ENCODE data around the gene TAL2.

Gene TAL2

DNA sequence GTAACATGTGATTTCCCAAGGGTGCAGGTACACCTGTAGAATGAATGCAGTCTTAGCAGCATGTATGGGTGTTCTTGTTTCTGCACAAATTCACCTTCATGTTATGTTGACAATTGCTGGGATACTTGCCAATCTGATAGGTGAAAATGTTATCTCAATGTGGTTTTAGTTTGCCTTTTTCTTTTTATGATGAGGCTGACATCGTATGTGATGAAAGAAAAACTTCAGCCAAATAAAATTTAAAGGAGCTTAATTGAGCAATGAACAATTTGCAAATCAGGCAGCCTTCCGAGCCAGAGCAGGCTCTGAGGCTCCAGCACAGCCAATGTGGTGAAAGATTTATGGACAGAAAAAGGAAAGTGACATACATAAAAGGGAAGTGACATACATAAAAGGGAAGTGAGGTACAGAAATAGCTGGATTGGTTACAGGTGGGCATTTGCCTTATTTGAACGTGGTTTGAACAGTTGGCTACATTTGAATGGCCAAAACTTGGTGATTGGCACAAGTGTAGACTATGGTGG is 10.5 kb downstream of the TAL2 start:
- DNase-seq (ENCODE audit: extremely low spot score, insufficient read length, low read depth) (no peak), FAIRE-seq (peak; percentile 52)

- FAIRE-seq, result no peak
- no peak for DNase-seq (ENCODE audit: extremely low spot score, insufficient read length, low read depth)
Measured at GRCh38 chr9:105673850-105674387, 11.7 kb downstream of the TAL2 start.

- FAIRE-seq, result no peak
- DNase-seq (ENCODE audit: extremely low spot score, insufficient read length, low read depth), result no peak
Measured at GRCh38 chr9:105676351-105676923, 14.2 kb downstream of the TAL2 start.

- FAIRE-seq (no peak), DNase-seq (ENCODE audit: extremely low spot score, insufficient read length, low read depth) (no peak)
Measured at GRCh38 chr9:105678163-105678562, 15.9 kb downstream of the TAL2 start.

- DNase-seq (ENCODE audit: extremely low spot score, insufficient read length, low read depth) (no peak), FAIRE-seq (no peak)
Measured at GRCh38 chr9:105678781-105679180, 16.5 kb downstream of the TAL2 start.

DNA sequence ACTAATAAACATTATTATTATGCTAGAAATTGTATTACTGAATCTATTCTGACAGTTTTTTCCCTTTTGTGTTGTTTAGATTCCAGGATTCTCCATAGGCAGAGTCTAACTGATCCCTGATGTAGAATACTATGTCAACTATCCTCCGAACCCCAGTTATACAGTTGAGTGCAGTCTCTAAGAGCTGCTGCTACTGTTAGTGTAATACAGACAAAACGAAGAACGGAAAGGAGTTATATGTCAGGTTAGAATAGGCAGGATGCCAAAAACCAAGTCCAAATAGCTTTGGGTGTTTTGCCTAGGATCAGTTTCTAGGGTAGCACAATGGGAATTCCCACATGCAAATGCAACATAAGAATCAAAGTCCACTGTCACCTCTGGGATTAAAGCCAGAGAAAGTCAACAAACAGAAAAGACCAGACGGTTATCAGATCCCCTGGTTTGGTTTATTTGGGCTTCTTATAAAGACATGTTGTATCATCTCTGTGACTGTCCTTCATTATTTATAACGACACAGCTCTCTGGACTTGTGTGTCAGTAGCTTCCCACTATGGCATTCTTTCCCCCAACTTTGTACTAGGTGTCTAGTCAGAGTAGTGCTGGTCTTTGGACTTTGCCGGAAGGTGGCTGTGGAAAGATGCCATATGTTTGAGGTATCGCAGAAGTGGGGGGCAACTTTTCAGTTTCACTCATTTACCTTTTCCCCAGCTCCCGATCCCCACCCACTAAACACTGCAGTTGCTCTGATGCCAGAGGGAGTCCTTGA is 17.2 kb downstream of the TAL2 start:
- DNase-seq (ENCODE audit: extremely low spot score, insufficient read length, low read depth), result no peak
- FAIRE-seq, result no peak

DNA sequence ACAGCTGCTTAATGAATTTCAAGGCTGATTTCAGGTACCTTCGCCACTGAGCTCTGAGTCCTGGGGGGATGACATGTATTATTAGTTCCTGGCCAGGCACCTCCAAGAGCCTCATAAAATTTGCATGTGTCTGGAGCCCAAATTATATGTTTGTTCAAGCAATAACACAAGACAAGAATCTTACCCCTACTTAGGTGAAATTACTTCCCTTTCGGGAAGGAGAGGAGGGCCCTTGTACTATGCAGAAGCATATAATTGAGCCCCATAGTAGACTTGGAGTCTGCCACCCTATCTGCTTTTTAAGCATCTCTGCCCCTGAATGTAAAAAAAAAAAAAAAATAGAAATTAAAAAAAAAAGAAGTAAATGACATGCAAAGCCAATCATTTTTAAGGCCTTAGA is 19.1 kb downstream of the TAL2 start:
- no peak for FAIRE-seq
- no peak for DNase-seq (ENCODE audit: extremely low spot score, insufficient read length, low read depth)

DNA sequence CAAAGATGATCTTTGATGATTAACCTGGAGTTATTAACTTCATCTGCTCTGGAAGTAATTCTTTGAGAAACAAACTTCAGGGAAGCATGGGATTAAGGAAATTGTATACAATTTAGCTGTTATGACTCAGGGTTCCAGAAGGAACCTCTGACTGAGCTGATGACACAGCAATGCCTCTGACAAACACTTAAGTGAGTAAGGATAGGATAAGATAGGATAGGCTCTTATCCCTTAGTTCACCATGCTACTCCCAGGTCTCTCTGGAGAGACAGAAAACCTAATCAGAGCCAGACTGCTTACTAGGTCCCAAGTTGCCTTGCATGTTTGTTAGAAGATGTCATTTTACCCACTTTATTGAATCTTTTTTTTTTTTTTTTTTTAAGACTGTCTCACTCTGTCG is 19.5 kb downstream of the TAL2 start:
- no peak for DNase-seq (ENCODE audit: extremely low spot score, insufficient read length, low read depth)
- FAIRE-seq, result no peak

- no peak for DNase-seq (ENCODE audit: extremely low spot score, insufficient read length, low read depth)
- FAIRE-seq, result no peak
Measured at GRCh38 chr9:105683688-105684275, 21.5 kb downstream of the TAL2 start.

GRCh38 chr9:105686936-105687335 is 24.7 kb downstream of the TAL2 start:
- DNase-seq (ENCODE audit: extremely low spot score, insufficient read length, low read depth) (no peak), FAIRE-seq (no peak)

DNA sequence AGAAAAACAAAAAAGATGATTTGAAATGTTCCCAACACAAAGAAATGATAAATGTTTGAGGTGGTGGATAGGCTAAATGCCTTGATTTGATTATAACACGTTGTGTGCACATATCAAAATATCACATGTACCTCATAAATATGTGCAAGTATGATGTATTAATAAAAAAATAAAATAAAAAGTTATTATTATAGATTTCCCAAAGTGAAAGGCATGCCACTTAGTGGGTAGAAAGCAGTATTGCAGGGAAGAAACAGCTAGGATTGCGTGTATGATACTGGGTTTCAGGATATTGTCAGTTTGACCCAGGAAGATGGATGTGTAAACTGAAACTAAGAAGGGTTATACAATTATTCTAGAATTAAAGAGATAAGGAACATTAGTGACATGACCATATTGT is 28.5 kb downstream of the TAL2 start:
- DNase-seq (ENCODE audit: extremely low spot score, insufficient read length, low read depth) (no peak), FAIRE-seq (no peak)

DNA sequence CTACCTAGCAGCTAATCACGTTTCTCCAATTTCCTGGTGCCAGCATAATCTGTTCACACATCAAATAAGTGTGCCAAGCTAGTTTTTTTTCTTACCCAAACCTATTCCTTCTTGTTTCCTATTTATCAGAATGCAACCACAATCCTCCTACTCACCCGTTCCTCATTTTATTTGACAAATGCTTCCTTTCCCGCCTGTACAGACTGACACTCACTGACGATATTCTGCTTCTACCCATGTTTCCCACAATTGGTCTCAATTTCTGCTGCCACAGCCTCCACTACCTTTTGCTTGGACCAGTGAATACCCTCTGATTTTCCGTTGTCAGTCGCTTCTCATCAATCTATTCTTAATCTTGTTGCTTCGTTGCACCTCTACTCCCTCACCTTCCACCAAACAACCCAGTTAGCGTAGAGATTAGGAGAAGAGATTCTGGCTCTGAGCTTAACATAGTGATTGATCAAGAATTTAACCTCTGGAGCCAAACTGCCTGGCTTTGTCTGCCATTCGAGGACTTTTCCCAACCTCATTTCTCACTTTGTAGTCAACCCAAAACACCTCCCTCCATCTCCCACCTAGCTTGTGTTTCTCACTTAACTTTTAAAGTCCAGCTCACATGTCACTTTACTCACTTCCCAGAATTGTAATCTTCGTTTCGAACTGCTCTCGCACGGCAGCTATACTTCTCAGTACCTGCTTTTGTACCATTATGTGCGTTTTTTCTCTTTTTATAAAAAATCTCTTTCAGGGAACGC is 31.4 kb downstream of the TAL2 start:
- no peak for DNase-seq (ENCODE audit: extremely low spot score, insufficient read length, low read depth)
- no peak for FAIRE-seq

DNA sequence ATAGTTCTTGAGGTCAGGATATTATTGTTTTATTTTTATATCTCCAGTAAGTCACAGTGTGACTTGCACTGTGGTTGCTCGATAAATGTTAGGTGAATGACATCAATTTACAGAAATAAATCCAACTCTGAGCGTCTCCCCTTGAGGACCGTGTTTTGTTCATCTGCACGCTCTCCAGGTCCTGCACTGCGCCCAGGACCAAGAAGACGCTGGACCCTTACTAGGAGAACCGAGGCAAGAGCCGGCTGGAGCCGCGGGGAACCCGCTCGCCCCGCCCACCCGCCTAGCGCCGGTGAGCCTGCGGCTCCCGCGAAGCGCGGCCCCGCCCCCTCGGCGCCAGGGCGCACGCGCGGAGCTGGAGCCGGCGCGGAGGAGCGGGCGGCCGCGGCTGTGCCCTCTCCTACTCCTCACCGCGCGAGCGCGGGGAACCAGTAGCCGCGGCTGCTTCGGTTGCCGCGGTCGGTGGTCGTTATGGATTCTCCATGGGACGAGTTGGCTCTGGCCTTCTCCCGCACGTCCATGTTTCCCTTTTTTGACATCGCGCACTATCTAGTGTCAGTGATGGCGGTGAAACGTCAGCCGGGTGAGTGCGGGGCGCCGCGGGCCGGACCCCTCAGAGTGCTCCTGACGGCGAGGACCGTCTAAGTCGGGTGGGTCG is 32.1 kb downstream of the TAL2 start, which contains the start of gene TMEM38B:
Gene TMEM38B (plus strand): TSS at position 352 of the 658 bp plus-strand sequence. CDS start 120 bp downstream, at position 472.
- FAIRE-seq, result peak; percentile 33
- peak; percentile 86 for DNase-seq (ENCODE audit: extremely low spot score, insufficient read length, low read depth)

DNA sequence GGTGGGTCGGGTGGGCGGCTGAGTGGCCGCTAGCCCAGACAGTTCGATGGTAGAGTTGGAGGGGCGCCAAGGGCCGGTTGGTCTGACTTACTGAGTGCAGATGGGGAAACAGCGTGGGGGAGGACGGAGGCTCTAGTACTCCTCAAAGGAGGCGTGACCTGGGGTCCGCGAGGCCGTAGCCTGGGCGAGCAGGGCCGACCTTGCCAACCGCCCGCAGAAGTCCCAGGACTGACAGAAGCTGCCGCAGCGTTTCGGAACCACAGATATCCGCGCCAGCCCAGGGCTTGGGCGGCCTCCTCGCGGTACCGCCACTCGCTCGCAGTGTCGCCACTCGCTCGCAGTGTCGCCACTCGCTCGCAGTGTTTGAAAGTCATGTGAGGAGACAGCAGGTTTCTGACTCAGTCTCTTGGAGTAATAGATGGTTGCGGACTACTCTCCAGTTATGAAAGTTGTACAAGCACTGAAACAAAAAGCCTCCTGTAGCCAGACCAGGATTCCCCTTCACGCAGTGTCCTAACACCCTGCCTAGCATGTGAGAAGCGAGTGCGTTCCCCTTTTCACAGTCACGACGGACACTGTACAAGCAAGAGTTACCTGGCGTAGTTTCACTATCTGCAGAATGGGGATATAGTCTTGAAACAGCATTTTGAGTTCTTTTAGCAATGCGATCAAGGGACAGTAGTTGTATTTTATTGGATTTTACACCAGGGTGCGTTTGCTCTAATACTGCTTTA is 32.8 kb downstream of the TAL2 start:
- DNase-seq (ENCODE audit: extremely low spot score, insufficient read length, low read depth) (peak; percentile 26), FAIRE-seq (peak; percentile 75)

- DNase-seq (ENCODE audit: extremely low spot score, insufficient read length, low read depth) (no peak), FAIRE-seq (no peak)
Measured at GRCh38 chr9:105696219-105696793, 34.0 kb downstream of the TAL2 start.

DNA sequence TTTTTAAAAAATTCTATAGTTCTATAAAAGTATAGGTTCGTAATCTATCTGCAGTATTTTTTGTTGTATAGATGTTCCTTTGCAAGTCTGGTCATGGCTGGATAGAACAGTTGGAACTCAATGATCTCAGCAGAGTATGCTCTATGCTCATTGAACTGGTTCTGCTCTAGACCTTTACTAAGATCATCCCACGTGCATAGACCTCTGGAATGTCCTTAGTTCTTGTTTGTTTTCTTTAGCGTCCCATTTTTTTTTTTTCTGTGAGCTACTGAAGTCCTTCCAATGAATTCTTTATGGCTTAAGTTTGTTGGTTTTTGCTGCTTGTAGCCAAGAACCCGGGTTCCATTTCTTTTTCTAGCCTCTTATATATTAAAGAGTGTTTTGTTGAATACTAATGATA is 35.6 kb downstream of the TAL2 start:
- DNase-seq (ENCODE audit: extremely low spot score, insufficient read length, low read depth), result no peak
- FAIRE-seq, result no peak

DNA sequence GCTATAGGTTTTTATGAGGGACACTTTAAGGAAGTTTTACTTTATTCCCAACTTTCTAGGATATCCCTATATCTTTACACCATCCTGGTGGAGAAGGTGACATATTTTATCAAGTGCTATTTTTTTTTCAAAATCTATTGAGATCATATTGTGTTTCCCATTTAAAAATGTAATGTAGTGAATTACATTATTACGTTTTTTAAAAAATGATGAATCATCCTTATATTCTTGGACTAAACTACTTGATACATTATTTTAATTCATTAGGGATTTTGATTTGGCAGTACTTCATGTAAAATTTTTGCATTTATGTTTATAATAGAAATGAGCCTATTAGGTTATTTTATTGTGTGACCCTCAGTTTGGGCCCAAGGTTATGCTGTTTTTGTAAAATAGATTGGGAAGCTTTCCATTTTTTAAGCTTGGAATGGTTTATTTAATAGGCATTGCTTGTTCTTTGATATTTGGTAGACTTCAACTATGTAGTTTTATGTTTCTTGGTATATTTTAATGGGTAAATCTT is 36.2 kb downstream of the TAL2 start:
- FAIRE-seq (no peak), DNase-seq (ENCODE audit: extremely low spot score, insufficient read length, low read depth) (no peak)

DNA sequence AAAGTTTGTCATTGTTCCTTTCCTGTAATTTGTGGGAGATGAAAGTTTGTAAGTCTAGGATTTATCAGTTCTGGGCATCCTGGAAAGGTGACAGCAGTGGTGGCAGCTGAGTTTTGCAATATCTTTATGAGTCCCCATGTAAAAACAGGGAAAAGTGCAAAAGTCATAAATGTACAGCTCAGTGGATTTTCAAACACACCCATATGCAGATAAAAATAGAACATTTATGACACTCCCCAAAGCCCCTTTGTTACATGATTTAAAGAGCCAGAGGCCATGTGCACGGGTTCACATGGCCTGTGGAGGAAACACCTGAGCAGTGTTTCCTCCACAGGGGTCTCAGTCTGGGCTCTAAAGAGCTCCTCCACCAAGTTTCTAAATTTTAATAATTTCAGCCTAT is 38.4 kb downstream of the TAL2 start:
- no peak for FAIRE-seq
- no peak for DNase-seq (ENCODE audit: extremely low spot score, insufficient read length, low read depth)

DNA sequence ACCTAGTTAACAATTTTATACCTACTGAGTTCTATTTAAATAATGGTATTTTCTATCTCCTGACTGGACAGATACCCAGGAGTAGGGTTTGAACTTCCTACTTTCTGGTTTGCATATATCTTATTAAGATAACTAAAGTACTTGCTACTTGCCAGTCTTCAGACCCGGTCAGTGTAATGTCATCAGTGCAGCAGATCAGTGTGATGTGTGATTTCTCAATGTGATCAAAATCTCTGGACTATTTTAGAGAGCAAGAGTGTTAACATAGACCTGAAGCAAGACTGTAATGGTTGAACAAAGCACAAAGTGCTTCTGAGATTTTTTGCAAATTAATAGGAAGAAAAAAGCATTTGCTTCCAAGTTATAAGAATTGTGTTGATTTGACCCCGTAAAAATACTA is 38.9 kb downstream of the TAL2 start:
- FAIRE-seq (no peak), DNase-seq (ENCODE audit: extremely low spot score, insufficient read length, low read depth) (no peak)
